Right lobe of liver (tissue), 6 donors: ENCODE data around the gene C2orf76. TPM values are rescaled to one million over a fixed set of nuclear protein-coding genes. Genes with fewer than 3 reads are reported as not detected.

Source experiments
- ATAC-seq, 4 donors: fragments of 200-7000 bp; cut with Tn5 transposase; one replicate each; pipeline ENCODE4 v1.9.1; 2020; ENCODE audit warnings: mild to moderate bottlenecking in 4 of 4, moderate library complexity in 4 of 4
- DNase-seq, 3 donors: peaks; one replicate each; pipeline ENCODE4 v3.0.0-alpha.2; 2020
- H3K27ac ChIP-seq, 3 donors: fragments of 200-600 bp; one replicate each; pipeline ENCODE4 v1.8.0; 2022
- H3K27me3 ChIP-seq, 2 donors: fragments of 200-600 bp; one replicate each; pipeline ENCODE4 v1.8.0; 2022
- H3K36me3 ChIP-seq, 4 donors: fragments of 200-600 bp; sonication (generic) in 1 of 4; one replicate each; pipeline versions ENCODE4 v1.5.1 to v1.8.0; 2017 to 2022; ENCODE audit warnings: control low read depth in 1 of 4
- H3K4me1 ChIP-seq, 4 donors: fragments of 200-600 bp; sonication (generic) in 1 of 4; one replicate each; pipeline versions ENCODE4 v1.5.1 to v1.8.0; 2017 to 2022; ENCODE audit warnings: control low read depth in 1 of 4
- H3K4me3 ChIP-seq, 3 donors: fragments of 200-600 bp; one replicate each; pipeline ENCODE4 v1.8.0; 2022
- H3K9me3 ChIP-seq, 4 donors: fragments of 200-600 bp; sonication (generic) in 1 of 4; one replicate each; pipeline versions ENCODE4 v1.5.1 to v1.8.0; 2017 to 2022; ENCODE audit warnings: control low read depth in 1 of 4
- POLR2A ChIP-seq: fragments of 450-650 bp; IDR thresholded peaks from one replicate; pipeline ENCODE4 v1.6.1; 2017; ENCODE audit warnings: antibody characterized with exemption, mild to moderate bottlenecking
- WGBS: methylation state at CpG from one replicate; pipeline ENCODE4 v1.1.6; 2018; ENCODE audit warnings: low coverage, low lambda C conversion rate; ENCODE audit not compliant: insufficient coverage; ENCODE audit errors: missing lambda C conversion rate; 5-methylcytosine and 5-hydroxymethylcytosine counted together
- intact Hi-C, 2 donors: fragments of 100-400 bp; cut with DNase I; formaldehyde crosslinking; loops; one replicate each; pipeline versions ENCODE4 v1.11.2 to v1.14.1; 2022
- total RNA-seq, 6 experiments: library from RNA; depleted of rRNA in 2 of 6; stranded (reverse); fragments of >200 nt in 2 of 6; fragmentation: NEBNext Ultra II Directional in 3 of 6; extraction: Animal tissue kit (Norgen Biotek cat#: 25700) in 3 of 6; gene quantifications; one replicate each; pipeline versions ENCODE4 v1.1.0 to v1.2.4, GENCODE V29; 2016 to 2023
- TF ChIP-seq, protein P1 (sequence below), 4 donors: fragments of 200-600 bp in 3 of 4; fragments of 450-650 bp in 1 of 4; IDR thresholded peaks; one replicate each; pipeline versions ENCODE4 v1.5.1 to v1.8.0; 2016 to 2022; ENCODE audit warnings: antibody characterized with exemption in 4 of 4, mild to moderate bottlenecking in 2 of 4
- donor health status: DM: no; HTN: yes; CAD: no.
- donor health status: DM: no; HTN: no; CAD: no.
- donor health status: DM: no; HTN: no; CAD: no.
- donor health status: DM: no; HTN: yes; CAD: no.
- donor health status: DM: no; HTN: yes; CAD: no.

Gene C2orf76
- total RNA-seq, 6 experiments from 2014 or later = 2.6 to 5.5 (median 3.5) TPM

DNA sequence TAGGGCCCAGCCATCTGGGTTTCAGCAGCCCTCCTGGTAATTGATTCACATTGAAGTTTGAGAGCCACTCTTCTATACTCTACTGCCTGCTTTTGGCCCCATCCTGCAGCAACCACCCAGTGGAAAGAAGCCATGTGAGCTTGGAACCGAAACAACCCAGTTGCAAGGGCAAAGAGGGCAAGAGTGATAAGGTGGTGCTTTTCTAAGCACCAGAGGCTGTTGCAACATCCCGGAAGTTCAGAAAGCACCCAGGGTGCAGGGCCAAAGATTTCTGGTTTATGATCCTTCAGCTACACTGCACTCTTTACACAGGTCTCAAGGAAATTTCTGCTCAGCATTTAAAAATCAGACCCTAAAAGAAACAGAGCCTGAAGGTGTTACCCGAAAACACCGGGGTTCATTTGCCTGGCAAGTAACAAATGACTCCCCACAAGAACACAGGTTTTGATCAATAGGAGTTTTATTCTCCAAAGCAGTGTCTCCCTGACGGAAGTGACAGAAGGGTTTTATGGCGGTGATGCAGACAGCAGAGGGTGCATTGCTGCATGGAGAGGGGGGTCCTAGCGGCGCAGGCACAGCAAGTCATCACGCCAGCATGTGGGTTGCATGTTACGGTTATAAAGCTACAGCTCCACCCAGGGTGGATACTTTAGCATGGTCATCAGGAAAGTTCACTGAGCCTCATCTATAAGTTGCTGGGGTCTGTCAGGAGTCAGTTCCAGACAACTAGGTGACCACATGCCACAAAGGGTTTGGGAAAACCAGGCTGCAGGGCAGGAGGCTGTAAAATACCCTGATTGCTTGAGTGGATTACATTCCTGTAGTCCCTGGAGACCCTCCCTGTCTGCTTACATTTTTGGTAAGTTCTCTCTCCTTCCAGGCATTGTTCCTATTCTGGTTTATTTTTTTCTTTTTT is 36.3 kb upstream of the C2orf76 start:
- 27% methylated on average over 5 of the region's 10 CpGs for WGBS
- DNase-seq = peak; percentile 61 to 89 (median 75)
- peaks cover 0 to 20% (median 6%) of the 10 kb centered on the region in 4 donors for H3K4me1 ChIP-seq
- H3K4me3 ChIP-seq = no peak overlapping the region
- no peaks in the 10 kb centered on the region for H3K36me3 ChIP-seq
- H3K9me3 ChIP-seq = peaks cover 0 to 2% (median 0%) of the 10 kb centered on the region in 4 donors
- intact Hi-C loops = no loop called here
- peak; percentile 92 to 98 (median 95) for ATAC-seq
- H3K27ac ChIP-seq = peak overlapping the region in 2 of 3 donors; percentile 27 to 41
- no peaks in the 10 kb centered on the region for H3K27me3 ChIP-seq
- no peak for TF ChIP-seq POLR2A
- TF ChIP-seq, protein P1, sequence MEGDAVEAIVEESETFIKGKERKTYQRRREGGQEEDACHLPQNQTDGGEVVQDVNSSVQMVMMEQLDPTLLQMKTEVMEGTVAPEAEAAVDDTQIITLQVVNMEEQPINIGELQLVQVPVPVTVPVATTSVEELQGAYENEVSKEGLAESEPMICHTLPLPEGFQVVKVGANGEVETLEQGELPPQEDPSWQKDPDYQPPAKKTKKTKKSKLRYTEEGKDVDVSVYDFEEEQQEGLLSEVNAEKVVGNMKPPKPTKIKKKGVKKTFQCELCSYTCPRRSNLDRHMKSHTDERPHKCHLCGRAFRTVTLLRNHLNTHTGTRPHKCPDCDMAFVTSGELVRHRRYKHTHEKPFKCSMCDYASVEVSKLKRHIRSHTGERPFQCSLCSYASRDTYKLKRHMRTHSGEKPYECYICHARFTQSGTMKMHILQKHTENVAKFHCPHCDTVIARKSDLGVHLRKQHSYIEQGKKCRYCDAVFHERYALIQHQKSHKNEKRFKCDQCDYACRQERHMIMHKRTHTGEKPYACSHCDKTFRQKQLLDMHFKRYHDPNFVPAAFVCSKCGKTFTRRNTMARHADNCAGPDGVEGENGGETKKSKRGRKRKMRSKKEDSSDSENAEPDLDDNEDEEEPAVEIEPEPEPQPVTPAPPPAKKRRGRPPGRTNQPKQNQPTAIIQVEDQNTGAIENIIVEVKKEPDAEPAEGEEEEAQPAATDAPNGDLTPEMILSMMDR (IDR thresholded peaks at IDR 0.05) = no peak

DNA sequence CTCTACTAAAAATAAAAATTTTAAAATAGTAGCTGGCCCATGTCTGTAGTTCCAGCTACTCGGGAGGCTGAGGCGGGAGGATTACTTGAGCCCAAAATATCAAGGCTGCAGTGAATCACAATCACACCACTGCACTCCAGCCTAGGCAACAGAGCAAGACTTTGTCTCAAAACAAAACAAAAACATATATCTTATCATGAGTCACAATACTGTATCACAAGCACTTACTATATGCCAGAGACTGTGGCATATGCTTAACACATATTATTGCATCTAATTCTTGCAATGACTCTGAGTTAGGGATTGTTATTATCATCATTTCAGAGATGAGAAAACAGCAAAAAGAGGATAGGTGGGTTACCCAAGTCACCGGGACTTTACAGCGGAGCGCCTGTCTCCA is 35.5 kb upstream of the C2orf76 start:
- ATAC-seq (no peak), DNase-seq (no peak)
- H3K27ac ChIP-seq = peak overlapping the region in 2 of 3 donors; percentile 27 to 29
- TF ChIP-seq, protein P1 (IDR thresholded peaks at IDR 0.05) = no peak
- no peak for TF ChIP-seq POLR2A
- no peaks in the 10 kb centered on the region for H3K27me3 ChIP-seq
- WGBS = 95% methylated on average over 5 of the region's 5 CpGs
- intact Hi-C loops = no loop called here
- peaks cover 0 to 2% (median 0%) of the 10 kb centered on the region in 4 donors for H3K9me3 ChIP-seq
- H3K4me1 ChIP-seq = peaks cover 0 to 15% (median 6%) of the 10 kb centered on the region in 4 donors
- H3K4me3 ChIP-seq = no peak overlapping the region
- no peaks in the 10 kb centered on the region for H3K36me3 ChIP-seq

GRCh38 chr2:119397196-119397595 is 30.6 kb upstream of the C2orf76 start:
- H3K36me3 ChIP-seq = no peaks in the 10 kb centered on the region
- H3K4me3 ChIP-seq = no peak overlapping the region
- no peak for DNase-seq
- no peaks in the 10 kb centered on the region for H3K9me3 ChIP-seq
- H3K27ac ChIP-seq = no peak overlapping the region
- WGBS = 80% methylated on average over 1 of the region's 6 CpGs
- intact Hi-C loops = no loop called here
- TF ChIP-seq, protein P1 (IDR thresholded peaks at IDR 0.05) = no peak
- TF ChIP-seq POLR2A = no peak
- ATAC-seq = peak in 1 of 4 donors; percentile 28
- H3K4me1 ChIP-seq = peaks cover 0 to 4% (median 2%) of the 10 kb centered on the region in 4 donors
- no peaks in the 10 kb centered on the region for H3K27me3 ChIP-seq

DNA sequence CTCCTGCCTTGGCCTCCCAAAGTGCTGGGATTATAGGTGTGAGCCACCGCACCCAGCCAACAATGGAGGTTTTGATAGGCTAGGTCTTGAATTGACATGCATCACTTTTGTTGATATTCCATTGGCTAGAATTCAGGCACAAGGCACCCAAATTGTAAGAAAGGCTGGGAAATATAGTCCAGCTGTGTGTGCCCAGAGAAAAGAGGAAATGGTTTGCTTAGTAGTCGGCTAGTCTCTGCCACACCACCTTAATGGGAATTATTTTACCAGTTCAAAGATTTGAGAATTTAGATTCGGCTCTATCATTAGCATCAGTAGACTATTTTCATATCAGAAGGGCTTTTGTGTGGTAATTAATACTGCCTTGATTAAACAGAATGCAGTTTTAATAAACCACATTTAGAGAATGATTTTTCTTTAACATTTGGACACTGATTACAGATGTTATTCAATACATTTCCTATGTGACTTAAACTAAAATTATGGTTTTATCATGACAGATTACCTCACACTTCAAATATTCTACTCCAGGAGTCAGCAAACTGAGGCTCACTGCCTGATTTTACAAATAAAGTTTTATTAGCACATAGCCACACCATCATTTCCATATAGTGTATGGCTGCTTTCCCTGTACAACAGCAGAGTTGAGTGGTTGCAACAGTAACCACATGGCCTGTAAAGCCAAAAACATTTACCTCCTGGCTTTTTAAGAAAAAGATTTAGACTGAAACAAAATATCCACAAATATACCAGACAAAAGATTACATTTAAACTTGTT is 27.5 kb upstream of the C2orf76 start:
- intact Hi-C loops = no loop called here
- no peaks in the 10 kb centered on the region for H3K27me3 ChIP-seq
- ATAC-seq (no peak), DNase-seq (no peak)
- TF ChIP-seq POLR2A = no peak
- TF ChIP-seq, protein P1 (IDR thresholded peaks at IDR 0.05) = no peak
- H3K4me3 ChIP-seq = no peak overlapping the region
- H3K4me1 ChIP-seq = peaks cover 0 to 9% (median 0%) of the 10 kb centered on the region in 4 donors
- H3K27ac ChIP-seq = no peak overlapping the region
- WGBS = 87% methylated on average over 3 of the region's 3 CpGs
- H3K9me3 ChIP-seq = no peaks in the 10 kb centered on the region
- no peaks in the 10 kb centered on the region for H3K36me3 ChIP-seq
